ENCODE measurements around the gene MEIS2. TPM values are rescaled to one million over a fixed set of nuclear protein-coding genes. Genes with fewer than 3 reads are reported as not detected.

The MEIS2 gene
- total and polyA plus RNA-seq, 2 donors (not counting 3 experiments of a cell fraction or from before 2014, with no cell fraction given): 22.5 to 26.2 TPM

GRCh38 chr15:36917411-36918267, 182.7 kb downstream of the MEIS2 start:
- intact Hi-C loops (cut with micrococcal nuclease) (no loop called here), dilution Hi-C loops (cut with MboI; ENCODE audit: extremely low pct_ligation_motif_present, low sequenced_read_pairs) (no loop called here)
- H3K36me3 ChIP-seq (ENCODE audit: control insufficient read depth in 2 of 2, extremely low read depth in 1 of 2, insufficient read depth in 2 of 2, low read length in 2 of 2): no peaks in the 10 kb centered on the region
- no peak overlapping the region for H3K27ac ChIP-seq (ENCODE audit: insufficient read depth, low read depth, low read length)
- H3K4me1 ChIP-seq (ENCODE audit: control insufficient read depth, extremely low read depth, insufficient read depth, low read length): no peaks in the 10 kb centered on the region
- DNase-seq (ENCODE audit: low read depth, low spot score) (peak; percentile 75), FAIRE-seq (peak; percentile 57)
- no TSS peak for BruUV-seq (replicated peaks)
- CTCF ChIA-PET: no interaction called here
- H3K4me2 ChIP-seq (ENCODE audit: insufficient read depth, low read length): no peak overlapping the region
- H3K9me1 ChIP-seq (replicated peaks; ENCODE audit: control insufficient read depth, extremely low read depth, insufficient read depth, low read length): no peaks in the 10 kb centered on the region
- no peaks in the 10 kb centered on the region for H3K79me2 ChIP-seq (ENCODE audit: control insufficient read depth, insufficient read depth, low read length)
- TF ChIP-seq GATA2 (IDR thresholded peaks at IDR 0.05; ENCODE audit: insufficient read depth, insufficient read length, low read depth, low read length) (peak; percentile 17), MAX (IDR thresholded peaks at IDR 0.05; ENCODE audit: insufficient read depth, insufficient read length) (no peak)
- H3K27me3 ChIP-seq (ENCODE audit: control insufficient read depth in 2 of 2, insufficient read depth in 2 of 2, low read length in 2 of 2): no peaks in the 10 kb centered on the region
- no peak overlapping the region for H3K4me3 ChIP-seq (replicated peaks in 1 of 3; ENCODE audit: insufficient read depth in 1 of 3, low read depth in 1 of 3, low read length in 3 of 3)
- no peak overlapping the region for H3K9ac ChIP-seq (replicated peaks; ENCODE audit: extremely low read depth, insufficient read depth, low read length)
- H4K20me1 ChIP-seq (replicated peaks; ENCODE audit: control insufficient read depth, extremely low read depth, insufficient read depth, low read length): no peaks in the 10 kb centered on the region
- H2AFZ ChIP-seq (ENCODE audit: low read depth, low read length): no peak overlapping the region
- POLR2A ChIA-PET: no interaction called here
- H3K9me3 ChIP-seq (replicated peaks; ENCODE audit: control insufficient read depth, insufficient read depth, low read length): no peaks in the 10 kb centered on the region

GRCh38 chr15:36914960-36915808, 185.2 kb downstream of the MEIS2 start:
- POLR2A ChIA-PET: interaction anchor here (0.5 kb wide), 1 partner anchor 186 kb away, joined by 3 read pairs; no protein-coding TSS in a partner anchor
- intact Hi-C loops (cut with micrococcal nuclease) (no loop called here), dilution Hi-C loops (cut with MboI; ENCODE audit: extremely low pct_ligation_motif_present, low sequenced_read_pairs) (no loop called here)
- H3K9ac ChIP-seq (replicated peaks; ENCODE audit: extremely low read depth, insufficient read depth, low read length): no peak overlapping the region
- H3K36me3 ChIP-seq (ENCODE audit: control insufficient read depth in 2 of 2, extremely low read depth in 1 of 2, insufficient read depth in 2 of 2, low read length in 2 of 2): no peaks in the 10 kb centered on the region
- H3K9me1 ChIP-seq (replicated peaks; ENCODE audit: control insufficient read depth, extremely low read depth, insufficient read depth, low read length): no peaks in the 10 kb centered on the region
- H2AFZ ChIP-seq (ENCODE audit: low read depth, low read length): no peak overlapping the region
- no peaks in the 10 kb centered on the region for H3K79me2 ChIP-seq (ENCODE audit: control insufficient read depth, insufficient read depth, low read length)
- H3K4me1 ChIP-seq (ENCODE audit: control insufficient read depth, extremely low read depth, insufficient read depth, low read length): no peaks in the 10 kb centered on the region
- DNase-seq (ENCODE audit: low read depth, low spot score) (peak; percentile 17), FAIRE-seq (no peak)
- TF ChIP-seq POLR2A (IDR thresholded peaks at IDR 0.05; ENCODE audit: low read depth, low read length) (no peak), JUN (IDR thresholded peaks at IDR 0.05; ENCODE audit: borderline replicate concordance, insufficient read depth, insufficient read length, low read depth) (no peak), EZH2 (IDR thresholded peaks at IDR 0.05; ENCODE audit: borderline replicate concordance, low read depth, low read length, severe bottlenecking) (no peak), MYC (IDR thresholded peaks at IDR 0.05; ENCODE audit: low read depth, low read length) (no peak), FOS (IDR thresholded peaks at IDR 0.05; ENCODE audit: borderline replicate concordance, insufficient read depth, low read length) (no peak), MAX (IDR thresholded peaks at IDR 0.05; ENCODE audit: insufficient read depth, insufficient read length) (no peak), GATA2 (IDR thresholded peaks at IDR 0.05; ENCODE audit: insufficient read depth, insufficient read length, low read depth, low read length) (no peak)
- no peak overlapping the region for H3K27ac ChIP-seq (ENCODE audit: insufficient read depth, low read depth, low read length)
- CTCF ChIA-PET: interaction anchor here (1.0 kb wide), 1 partner anchor 31 kb away, joined by 3 read pairs; no protein-coding TSS in a partner anchor
- H3K27me3 ChIP-seq (ENCODE audit: control insufficient read depth in 2 of 2, insufficient read depth in 2 of 2, low read length in 2 of 2): no peaks in the 10 kb centered on the region
- no peaks in the 10 kb centered on the region for H4K20me1 ChIP-seq (replicated peaks; ENCODE audit: control insufficient read depth, extremely low read depth, insufficient read depth, low read length)
- no peak overlapping the region for H3K4me2 ChIP-seq (ENCODE audit: insufficient read depth, low read length)
- no TSS peak for BruUV-seq (replicated peaks)
- H3K9me3 ChIP-seq (replicated peaks; ENCODE audit: control insufficient read depth, insufficient read depth, low read length): no peaks in the 10 kb centered on the region
- H3K4me3 ChIP-seq (replicated peaks in 1 of 3; ENCODE audit: insufficient read depth in 1 of 3, low read depth in 1 of 3, low read length in 3 of 3): no peak overlapping the region
